ENCODE results near the gene COMMD1.
"Not testable (repeated sequence)": the region's sequence is repeated elsewhere in the genome, so short reads cannot be mapped to it uniquely, and the experiment has no call there.

Gene COMMD1

DNA sequence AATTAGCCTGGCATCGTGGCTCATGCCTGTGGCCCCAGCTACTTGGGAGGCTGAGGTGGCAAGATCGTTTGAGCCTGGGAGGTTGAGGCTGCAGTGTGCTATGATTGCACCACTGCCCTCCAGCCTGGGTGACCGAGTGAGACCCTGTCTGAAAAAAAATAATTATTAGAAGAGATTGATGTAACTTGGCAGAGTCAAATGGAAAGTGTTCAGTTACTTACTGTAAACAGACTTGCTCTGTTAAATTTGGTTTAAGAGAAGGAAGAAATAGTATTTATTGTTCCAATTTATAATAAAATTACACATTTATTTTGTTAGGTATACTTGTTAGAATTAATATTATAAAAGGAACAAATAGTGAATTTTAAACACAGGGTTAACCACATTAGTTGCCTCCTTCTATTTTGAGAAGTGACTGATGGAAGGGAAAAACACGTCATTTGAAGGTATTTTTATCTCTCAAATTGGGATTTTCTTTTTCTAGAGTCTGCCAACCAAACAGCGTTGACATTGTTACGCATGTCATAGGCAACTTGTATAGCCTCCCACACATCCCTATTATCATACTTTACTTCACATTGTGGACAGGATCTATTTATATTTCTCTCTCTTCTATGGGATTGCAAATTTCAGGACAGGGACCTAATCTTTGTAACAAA is 171.6 kb downstream of the COMMD1 start:
- no peak for DNase-seq

DNA sequence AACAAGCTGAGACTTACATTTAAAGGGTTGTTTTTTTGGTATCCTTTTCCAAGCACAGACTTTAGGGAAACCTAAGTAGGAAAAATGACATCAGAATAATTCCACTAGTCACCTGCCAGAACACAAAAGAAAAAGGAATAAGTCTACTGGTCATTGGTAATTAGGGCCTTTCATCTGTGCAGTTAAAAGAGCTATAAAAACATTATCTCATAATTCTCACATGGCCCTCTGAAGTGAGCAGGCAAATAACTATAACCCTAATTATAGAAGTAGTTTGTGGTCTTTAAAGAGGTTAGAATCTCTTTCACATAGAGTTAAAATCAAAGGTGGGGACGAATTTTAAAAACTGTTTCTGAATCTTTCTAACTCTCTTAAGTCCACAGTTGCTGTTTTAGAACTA is 179.3 kb downstream of the COMMD1 start:
- no peak for DNase-seq

DNA sequence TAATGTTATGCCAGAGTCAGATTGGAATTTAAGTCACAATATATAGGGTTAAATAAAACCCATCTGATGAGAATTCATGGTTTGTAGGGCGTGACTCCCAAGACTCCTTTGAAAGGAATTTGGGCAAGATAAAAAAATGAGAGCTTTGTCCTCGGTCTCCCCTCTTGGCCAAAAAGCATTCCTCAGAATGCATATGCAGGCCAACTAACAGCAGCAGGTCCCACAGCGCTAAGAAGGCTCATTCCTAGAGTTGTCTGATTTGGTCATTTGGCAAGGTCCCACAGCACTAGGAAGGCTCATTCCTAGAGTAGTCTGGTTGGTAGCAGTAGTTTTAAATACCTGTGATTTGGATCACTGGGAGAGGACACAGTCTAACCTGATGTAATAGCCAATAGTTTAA is 184.2 kb downstream of the COMMD1 start:
- no peak for DNase-seq

DNA sequence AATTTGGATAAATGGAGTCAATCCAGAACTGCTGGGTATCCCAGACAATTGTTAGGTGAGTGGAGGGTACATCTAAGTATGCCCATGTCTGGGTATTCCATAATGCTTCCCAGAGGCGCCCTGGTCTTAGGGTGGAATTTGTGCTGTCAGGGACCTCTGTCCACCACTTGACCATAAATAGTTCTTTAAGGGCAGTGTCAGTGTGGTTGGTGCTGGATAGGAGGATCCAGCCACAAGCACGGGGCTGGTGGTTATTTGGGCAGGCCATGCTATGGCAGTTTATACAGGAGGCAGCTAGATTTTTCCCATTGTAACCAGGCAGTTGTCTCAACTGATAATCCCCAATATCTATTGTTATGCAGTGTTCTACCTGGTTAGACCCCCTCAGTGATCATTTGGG is 186.0 kb downstream of the COMMD1 start:
- DNase-seq = no peak

DNA sequence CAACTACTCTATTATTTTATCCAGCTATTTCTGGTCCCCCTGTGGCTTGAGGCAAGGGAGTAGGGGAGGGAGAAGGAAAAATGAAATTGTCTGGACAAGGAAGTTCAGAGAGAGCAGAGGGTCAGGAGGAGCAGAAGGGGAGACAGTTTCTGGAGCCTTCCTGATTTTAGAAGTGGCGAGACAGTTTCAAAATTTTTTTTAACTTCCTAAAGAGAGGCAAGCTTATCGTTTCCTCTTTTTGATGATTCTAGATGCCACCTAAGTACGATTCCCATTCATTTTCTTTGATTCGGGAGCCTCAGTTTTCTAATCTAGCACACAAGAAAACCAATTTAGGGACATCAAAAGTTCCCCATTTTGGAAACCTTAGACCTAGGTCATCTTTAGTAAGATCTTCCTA is 193.6 kb downstream of the COMMD1 start:
- DNase-seq = no peak

DNA sequence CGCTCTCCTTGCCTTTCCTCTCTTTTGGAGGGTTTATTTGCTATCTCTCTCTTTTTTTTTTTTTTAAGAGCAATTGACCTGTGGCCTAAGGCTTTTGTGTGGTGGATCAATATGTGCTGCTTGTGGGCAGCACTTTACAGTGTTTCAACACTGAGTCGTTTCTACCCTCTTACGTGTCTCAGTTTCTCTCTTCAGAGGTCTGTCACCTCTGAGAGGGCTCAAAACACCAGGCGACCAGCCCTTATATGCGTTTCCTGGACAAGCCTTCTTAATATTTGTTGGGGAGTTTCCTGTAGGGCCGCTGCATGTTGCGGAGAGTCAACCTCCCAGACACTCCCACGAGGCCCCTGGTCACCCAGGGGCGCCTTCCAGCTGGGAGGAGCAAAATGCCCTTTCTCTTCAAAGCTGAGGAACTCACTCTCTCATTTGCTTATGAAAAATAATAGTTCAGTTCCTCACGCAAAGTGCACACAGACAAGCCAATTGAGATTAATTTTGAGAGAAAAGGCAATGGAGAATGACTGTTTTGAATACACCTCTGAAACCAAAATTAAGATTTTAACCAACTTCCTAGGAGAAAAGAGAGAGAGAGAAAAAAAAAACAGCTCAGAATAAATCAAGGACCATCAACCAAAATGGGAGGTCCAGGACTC is 194.2 kb downstream of the COMMD1 start:
- no peak for DNase-seq

DNA sequence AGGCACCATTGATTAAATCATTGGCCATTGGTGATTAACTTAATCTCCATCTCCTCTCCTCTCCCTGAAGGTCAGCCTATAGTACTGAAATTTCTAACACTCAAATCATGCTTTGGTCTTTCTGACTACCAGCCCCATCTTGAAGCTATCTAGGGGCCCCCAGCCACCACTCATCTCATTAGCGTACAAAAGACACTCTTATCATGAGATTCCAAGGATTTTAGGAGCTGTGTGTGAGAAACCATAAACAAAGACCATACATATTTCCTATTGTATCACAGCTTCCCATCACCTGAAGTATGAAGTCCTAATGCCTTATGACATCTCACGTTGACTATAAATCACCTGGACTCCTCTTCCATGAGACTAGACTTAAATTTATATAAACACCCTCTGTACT is 196.4 kb downstream of the COMMD1 start:
- DNase-seq = no peak

DNA sequence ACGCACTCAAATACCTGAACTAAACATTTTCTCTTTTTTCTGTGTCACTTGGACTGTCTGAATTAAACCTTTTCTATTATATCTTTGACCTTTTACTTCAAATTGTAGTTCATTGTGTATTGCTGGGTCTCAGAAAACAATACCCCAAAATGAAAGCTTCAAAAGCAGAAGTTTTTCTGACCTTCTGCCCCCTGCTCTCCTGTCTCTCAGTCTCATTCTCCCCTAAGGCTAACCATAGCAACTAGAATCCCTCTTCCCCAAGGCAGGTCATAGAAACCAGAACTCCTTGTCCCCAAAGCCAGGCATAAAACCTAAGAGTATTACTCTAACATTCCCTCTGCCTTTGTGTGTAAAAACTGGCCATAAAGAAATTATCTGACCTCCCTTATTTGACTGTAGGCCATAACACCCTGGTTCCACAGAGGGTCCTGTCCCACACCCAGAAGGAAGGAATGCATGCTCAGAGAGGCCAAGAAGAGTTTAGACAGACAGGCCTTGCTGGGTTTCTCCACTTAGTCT is 197.0 kb downstream of the COMMD1 start:
- no peak for DNase-seq

DNA sequence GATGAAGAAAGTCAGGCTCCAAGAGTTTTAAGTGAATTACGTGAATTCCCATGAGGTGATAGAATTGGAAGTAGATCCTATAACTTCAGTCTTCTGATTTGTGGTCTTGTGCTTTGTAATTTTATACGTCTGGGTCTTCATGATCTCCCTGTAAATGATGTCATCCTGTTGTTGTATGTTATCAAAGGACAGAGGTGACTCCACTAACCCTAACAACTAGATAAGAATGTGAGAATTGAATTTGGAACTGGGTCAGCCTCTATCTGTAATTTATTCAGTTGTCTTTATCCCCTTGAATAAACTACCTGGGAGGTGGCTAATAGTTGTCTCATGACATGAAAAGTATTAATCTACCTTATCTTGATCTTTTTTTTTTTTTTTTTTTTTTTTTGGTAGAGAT is 204.1 kb downstream of the COMMD1 start:
- no peak for DNase-seq

DNA sequence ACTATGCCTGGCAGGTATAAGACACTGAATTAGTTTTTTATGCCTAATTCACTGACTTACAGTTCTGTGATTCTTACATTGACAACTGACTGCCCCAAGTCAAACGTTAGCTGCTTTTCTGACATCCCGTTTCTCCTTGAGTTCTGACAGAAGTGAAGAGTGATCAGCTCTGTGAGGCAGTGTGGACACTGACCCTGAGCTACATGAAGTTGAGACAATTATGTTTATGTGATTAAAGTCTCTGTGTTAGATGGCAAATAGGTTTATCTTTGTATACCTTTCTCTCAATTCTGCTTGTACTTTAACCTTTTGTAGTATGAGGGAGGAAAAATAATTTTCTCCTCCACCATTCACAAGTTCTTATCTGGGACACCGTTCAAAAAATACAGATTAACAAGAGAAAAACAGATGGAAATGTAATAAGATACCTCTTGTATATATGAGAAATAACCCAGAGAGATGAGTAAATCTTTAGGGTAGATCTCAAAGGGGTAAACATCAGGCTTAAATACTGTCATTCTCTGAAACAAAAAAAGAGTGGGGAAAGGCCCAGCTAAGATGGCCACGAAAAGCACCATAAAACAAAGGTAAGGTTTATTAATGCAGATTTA is 205.0 kb downstream of the COMMD1 start:
- DNase-seq = no peak

DNA sequence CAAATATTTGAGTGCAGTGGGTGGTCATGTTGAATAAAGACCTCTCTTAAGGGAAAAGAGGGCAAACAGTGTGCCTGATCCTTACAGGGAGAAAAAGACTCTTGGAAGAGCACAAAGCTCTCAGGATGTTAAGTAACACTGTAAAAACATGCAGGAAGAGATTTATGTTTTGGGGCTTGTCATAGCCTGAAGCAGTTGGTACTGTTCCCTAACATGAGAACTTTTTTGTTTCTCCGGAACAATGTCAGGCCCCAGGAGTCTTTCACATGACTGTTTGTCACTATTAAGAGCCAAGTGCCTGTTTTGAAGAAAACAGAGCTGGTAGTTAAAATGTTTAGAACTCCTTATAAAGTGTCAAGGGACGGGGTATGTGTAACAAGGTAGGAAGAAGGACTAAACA is 206.7 kb downstream of the COMMD1 start:
- no peak for DNase-seq

DNA sequence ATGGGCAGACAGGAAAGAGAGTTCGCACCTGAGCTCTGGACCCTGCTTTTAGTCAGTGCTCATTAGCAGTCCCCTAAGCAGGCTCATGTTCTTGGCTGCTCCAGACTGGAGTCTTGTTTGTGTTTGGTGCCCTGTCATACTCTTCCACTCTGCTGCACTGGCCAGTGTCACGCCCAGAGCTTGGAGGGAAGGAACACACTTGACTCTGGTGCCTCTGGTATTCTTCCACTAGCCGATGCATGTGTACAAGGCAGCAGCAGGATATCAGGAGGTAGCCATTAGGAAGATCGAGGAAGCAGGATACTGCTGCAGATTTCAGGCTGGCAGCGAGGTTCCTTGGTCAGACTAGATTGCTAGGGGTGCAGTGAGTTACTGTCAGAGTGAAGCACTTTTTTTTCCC is 209.1 kb downstream of the COMMD1 start:
- DNase-seq = no peak

DNA sequence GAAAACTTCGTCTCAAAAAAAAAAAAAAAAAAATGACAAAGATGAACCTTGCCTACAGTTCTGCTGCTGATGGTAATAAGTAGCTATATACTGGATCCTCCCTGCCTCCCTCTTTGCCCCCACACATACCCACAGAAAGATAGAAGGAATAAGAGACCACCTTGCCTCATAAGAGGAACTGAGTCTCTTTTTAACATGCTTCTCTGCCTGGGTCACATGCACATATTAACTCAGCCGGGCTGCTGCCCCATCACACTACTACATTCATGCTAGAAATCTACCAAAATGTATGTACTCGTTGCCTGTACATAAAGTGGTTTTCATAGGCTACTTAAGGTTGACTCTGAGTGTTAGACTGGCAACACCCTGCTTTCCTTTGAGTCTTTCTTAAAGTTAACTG is 211.5 kb downstream of the COMMD1 start:
- DNase-seq = no peak

DNA sequence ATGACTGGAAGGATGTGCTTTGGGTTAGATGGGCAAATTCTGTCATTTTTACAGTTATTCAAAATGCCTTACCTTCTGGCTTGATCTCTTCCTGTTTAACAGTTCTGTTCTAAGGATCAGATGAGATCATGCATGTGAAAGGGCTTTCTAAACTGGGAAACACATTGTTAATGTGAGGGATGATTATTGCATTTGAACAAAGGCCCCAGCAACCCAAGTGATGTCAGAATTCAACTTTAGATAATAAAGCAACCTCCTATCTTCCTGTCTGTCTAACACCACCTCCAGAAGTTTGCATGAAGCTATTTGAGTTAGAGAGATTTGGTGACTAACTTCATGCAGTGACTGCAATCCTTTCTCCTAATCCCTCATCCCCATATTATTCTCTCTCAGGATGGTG is 212.7 kb downstream of the COMMD1 start:
- DNase-seq = peak; percentile 24

DNA sequence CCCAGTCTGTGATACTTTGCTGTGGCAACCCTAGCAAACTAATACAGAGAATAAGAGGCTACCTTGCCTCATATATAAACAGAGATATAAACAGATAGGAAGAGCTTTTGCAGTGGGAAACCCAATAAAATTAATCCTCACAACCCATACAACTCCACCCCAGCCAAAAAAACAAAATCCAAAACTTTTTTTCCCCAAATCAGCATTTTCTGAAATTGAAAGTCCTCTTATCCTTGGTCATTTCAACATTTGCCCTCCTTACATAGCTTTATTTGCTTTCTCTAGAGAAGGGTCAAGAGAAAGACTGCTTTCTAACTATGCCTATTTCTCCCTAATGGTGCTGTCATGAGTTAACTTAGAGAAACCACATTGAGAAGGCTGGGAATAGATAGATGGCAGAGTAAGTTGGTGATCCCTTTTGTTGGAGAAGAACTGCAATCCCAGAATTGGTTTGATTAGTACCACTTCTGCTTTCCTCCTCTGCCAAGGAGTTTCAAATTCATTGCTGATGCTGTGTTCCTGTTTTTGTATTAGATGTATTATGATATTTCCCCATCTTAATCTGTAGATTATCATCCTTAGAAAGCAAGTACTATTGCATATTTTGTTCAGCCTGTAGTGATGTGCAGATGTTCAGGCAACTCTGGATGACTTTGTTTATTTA is 214.0 kb downstream of the COMMD1 start:
- no peak for DNase-seq

DNA sequence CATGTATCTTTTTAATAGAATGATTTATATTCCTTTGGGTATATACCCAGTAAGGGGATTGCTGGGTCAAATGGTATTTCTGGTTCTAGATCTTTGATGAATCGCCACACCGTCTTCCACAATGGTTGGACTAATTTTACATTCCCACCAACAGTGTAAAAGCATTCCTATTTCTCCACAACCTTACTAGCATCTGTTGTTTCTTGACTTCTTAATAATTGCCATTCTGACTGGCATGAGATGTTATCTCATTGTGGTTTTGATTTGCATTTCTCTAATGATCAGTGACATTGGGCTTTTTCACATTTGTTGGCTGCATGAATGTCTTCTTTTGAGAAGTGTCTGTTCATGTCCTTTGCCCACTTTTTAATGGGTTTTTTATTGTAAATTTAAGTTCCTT is 220.8 kb downstream of the COMMD1 start:
- not testable (repeated sequence) for DNase-seq

DNA sequence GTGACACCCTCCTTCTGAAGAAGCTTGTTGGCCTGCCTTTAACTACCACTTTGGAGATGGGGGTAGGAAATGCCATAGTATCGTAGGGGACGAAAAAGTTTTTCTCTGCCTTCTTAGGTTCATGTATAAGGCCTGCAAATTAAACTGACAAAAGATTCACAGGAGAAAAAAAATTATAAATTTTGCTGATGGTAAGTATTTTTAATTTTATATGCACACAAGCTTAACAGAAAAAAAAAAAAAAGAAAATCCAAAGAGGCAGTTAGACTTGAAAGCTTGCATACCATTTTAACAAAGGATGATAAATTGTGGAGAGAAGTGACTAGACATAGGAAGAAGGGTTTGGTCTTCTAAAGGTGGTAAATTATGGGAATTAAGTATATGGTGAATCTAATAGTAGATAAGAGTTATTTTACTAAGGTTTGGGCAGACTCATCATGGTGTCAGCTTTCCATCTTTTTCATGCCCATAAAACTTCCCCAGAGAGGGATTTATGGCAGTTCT is 227.9 kb downstream of the COMMD1 start:
- no peak for DNase-seq

DNA sequence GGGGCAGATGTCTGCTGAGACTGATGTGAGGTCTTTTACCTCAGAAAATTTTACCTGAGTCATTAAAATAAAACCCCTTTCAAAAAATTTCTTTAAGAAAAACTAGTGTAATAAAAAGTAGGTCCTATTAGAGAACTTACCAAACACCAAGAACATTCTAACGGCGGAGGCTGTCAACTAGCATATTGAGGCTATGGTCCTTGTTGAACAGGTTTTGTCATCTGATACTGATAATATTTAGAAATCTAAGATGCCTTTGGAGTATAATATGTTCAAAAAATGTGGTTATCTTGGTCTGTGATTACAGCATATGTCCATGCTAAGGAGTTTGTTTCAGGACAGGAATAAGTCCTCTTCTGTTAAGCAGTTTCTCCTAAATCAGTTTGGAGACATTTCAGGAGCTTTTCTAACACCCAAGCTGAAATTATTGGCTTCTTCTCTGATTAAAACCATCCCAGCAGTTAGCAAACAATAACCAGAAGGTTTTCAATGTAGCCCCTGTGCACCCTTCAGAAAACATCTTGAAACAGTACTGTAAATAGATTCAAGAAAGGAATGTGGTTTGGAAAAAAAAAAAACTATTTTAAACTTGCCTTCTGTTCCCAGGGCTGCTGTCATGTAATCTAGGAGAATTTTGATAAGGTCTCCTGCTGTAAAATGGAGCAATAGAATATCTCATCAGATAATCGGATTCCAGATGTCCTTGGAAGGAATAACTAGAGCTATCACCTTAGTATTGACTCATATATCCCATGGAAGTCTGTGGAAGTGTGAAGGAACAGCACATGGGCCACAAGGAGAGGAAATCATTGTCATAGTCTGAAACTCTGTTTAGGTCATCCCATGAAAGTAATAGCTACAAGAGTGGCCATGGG is 231.7 kb downstream of the COMMD1 start:
- DNase-seq = no peak

DNA sequence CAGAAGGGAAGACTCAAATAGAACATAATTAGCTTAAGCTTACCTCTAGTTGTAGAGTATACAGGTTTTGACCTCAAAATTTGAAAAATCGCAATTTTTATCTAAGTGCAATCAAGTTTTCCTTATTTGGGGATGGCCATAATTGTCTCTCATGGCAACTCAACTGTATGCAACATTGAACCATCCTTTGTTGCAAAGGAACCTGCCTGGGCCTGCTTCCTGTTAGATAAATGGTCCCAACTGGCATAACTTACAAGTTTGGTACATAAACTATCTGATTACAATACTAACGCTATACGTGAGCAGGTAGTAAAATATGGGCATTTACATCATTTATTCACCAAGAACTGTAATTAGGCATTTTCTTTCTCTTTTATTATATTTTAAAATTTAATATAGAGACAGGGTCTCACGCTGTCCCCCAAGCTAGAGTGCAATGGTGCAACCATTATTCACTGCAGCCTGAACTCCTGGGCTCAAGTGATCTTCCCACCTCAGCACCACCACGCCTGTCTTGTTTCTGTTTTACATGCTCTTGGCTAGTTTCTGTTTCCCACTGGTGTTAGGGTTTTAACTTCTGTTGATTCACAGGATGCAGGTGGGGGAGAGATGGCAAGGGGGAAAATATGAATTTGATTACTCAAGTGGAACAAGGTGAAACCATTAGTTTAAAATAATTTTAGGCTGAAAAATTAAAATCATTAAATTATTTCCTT is 235.1 kb downstream of the COMMD1 start:
- DNase-seq = no peak

DNA sequence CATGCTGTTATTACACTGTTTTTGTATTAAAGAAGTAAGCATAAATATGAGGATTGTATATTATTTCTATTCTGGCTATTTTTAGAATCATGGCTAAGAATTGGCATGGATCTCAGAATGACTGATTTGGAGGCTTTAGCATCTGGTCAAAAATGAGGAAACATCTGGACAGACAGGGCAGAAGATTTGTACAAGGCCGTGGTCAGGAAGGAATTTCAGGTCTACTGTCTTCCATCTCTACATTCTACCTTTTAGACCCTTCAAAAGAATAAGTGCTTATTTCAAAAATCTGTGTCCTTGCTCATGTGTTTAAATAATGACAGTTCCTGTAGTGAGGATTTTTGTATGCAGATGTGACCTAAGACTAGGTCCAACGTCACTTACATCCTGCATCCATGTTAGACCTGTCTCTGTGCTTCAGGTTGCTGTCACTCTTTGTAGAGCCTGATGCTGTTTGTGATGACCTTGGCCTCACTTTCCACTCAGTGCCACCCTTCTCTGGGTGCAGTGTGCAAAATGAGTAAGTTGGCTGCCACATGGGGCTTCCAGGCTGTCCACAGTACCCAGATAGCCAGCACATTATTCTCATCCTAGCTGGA is 235.8 kb downstream of the COMMD1 start:
- no peak for DNase-seq

DNA sequence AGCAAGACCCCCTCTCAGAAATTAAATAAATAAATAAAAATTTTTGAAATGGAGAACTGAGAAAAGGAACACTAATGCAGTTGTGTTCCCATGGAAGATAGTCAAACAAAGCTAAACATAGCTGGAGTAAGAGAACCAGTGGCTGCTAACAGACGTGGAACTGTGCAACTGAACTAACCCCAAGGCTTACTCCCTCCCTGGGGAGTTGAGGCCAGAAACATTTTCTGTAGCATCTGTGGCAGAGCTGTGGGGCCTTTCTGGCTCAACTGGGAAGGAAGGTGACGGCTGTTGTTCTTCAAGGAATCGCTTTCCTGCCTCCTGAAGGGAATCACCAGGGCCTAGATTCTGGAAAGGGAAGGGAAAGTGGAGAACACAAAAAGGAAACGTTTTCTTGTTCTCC is 236.6 kb downstream of the COMMD1 start:
- no peak for DNase-seq

DNA sequence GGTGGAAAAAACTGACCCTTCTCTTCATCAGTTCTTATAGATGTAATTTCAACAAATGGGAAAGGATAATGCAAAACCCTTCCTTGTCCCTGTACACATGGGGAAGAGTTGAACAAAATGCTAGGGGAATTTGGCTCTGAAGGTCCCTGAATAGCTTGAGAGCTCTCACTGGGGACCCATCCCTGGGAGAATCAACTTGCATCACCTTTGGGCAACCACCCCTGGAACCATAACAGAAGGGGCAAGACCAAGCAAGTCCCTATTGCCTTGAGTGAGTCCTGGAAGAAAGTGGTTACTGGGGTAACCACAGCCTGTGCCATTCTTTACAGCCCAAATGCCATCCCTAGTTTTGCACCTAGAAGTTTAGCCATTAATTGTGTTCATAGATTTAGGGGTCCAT is 238.2 kb downstream of the COMMD1 start:
- no peak for DNase-seq

Data from NCI-H226 (cell line).